IPS-NIHi11 (cell line): ENCODE measurements around the gene SNX15.
A peak's percentile ranks its signal among the peaks of the same experiment; 100 is the strongest.

Source experiments
- DNase-seq: peaks from one replicate; pipeline ENCODE4 v3.0.0; 2012; ENCODE audit warnings: mixed read lengths, low spot score

SNX15 gene

GRCh38 chr11:65057526-65057925 is 30.3 kb downstream of the SNX15 start:
- no peak for DNase-seq

- DNase-seq: no peak
Measured at GRCh38 chr11:65058012-65058411, 30.8 kb downstream of the SNX15 start.

- DNase-seq: no peak
Measured at GRCh38 chr11:65058419-65059054, 31.3 kb downstream of the SNX15 start, which contains the start of gene NAALADL1. Gene NAALADL1 (minus strand): TSS chr11:65058553. CDS start chr11:65058521, 32 bp downstream.

GRCh38 chr11:65059523-65059922 is 32.3 kb downstream of the SNX15 start:
- no peak for DNase-seq

- no peak for DNase-seq
Measured at GRCh38 chr11:65059959-65060824, 33.0 kb downstream of the SNX15 start.

- peak; percentile 78 for DNase-seq
Measured at GRCh38 chr11:65060913-65061408, 33.7 kb downstream of the SNX15 start.

- DNase-seq: no peak
Measured at GRCh38 chr11:65063532-65063931, 36.3 kb downstream of the SNX15 start.

GRCh38 chr11:65064847-65065240 is 37.6 kb downstream of the SNX15 start:
- no peak for DNase-seq

- DNase-seq: no peak
Measured at GRCh38 chr11:65065851-65066250, 38.6 kb downstream of the SNX15 start.

- DNase-seq: no peak
Measured at GRCh38 chr11:65066315-65066714, 39.1 kb downstream of the SNX15 start.

- DNase-seq: peak; percentile 70
Measured at GRCh38 chr11:65066805-65067291, 39.6 kb downstream of the SNX15 start.

- DNase-seq: no peak
Measured at GRCh38 chr11:65067446-65067845, 40.2 kb downstream of the SNX15 start.

GRCh38 chr11:65069217-65069616 is 42.0 kb downstream of the SNX15 start:
- no peak for DNase-seq

GRCh38 chr11:65071907-65072630 is 44.8 kb downstream of the SNX15 start:
- no peak for DNase-seq

GRCh38 chr11:65072631-65072966 is 45.4 kb downstream of the SNX15 start:
- DNase-seq: no peak

- no peak for DNase-seq
Measured at GRCh38 chr11:65077451-65077850, 50.2 kb downstream of the SNX15 start.

- DNase-seq: peak; percentile 77
Measured at GRCh38 chr11:65078151-65078550, 50.9 kb downstream of the SNX15 start.

- no peak for DNase-seq
Measured at GRCh38 chr11:65078786-65079342, 51.6 kb downstream of the SNX15 start.

- no peak for DNase-seq
Measured at GRCh38 chr11:65083134-65083833, 56.0 kb downstream of the SNX15 start.

GRCh38 chr11:65083834-65084597 is 56.8 kb downstream of the SNX15 start, which contains the start of the genes CDCA5 and ZFPL1:
Gene CDCA5 (minus strand): TSS chr11:65084040. CDS start chr11:65083978, 62 bp downstream.
Gene ZFPL1 (plus strand): TSS chr11:65084222. CDS start chr11:65084699, 477 bp downstream.
- DNase-seq: peak; percentile 99
